Peyer's patch (tissue), 4 donors: ENCODE results near the gene PDE4C.

Experiments
- POLR2A ChIP-seq, 2 donors: fragments of 450-650 bp; IDR thresholded peaks; one replicate each; pipeline ENCODE4 v1.5.1; 2017; ENCODE audit warnings: antibody characterized with exemption in 2 of 2, mild to moderate bottlenecking in 2 of 2, moderate library complexity in 2 of 2
- TF ChIP-seq, protein P1 (sequence below), 6 experiments: fragments of 450-650 bp in 4 of 6; fragments of 200-600 bp in 2 of 6; sonication (generic) in 1 of 6; IDR thresholded peaks; one replicate each; pipeline ENCODE4 v1.5.1; 2017 to 2019; ENCODE audit warnings: antibody characterized with exemption in 6 of 6, mild to moderate bottlenecking in 3 of 6, moderate library complexity in 1 of 6

DNA sequence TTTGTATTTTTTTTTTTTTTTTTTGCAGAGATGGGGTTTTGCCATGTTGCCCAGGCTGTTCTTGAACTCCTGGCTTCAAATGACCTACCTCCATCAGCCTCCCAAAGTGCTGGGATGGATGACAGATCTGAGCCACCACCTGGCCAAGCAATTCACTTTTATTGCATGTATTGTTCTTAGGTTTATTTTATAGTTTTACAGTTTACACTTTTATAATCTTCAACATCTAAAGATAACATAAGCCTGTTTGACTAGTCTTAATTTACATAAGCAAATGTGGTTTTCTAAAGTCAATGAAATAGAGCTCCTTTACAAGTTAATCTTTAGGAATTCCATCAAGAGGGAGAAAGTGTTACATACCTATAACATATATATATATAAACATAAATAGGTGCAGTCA, 42.7 kb downstream of the PDE4C start:
- TF ChIP-seq, protein P1, sequence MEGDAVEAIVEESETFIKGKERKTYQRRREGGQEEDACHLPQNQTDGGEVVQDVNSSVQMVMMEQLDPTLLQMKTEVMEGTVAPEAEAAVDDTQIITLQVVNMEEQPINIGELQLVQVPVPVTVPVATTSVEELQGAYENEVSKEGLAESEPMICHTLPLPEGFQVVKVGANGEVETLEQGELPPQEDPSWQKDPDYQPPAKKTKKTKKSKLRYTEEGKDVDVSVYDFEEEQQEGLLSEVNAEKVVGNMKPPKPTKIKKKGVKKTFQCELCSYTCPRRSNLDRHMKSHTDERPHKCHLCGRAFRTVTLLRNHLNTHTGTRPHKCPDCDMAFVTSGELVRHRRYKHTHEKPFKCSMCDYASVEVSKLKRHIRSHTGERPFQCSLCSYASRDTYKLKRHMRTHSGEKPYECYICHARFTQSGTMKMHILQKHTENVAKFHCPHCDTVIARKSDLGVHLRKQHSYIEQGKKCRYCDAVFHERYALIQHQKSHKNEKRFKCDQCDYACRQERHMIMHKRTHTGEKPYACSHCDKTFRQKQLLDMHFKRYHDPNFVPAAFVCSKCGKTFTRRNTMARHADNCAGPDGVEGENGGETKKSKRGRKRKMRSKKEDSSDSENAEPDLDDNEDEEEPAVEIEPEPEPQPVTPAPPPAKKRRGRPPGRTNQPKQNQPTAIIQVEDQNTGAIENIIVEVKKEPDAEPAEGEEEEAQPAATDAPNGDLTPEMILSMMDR (IDR thresholded peaks at IDR 0.05) = no peak
- no peak for TF ChIP-seq POLR2A (IDR thresholded peaks at IDR 0.05)
